Measurements from ENCODE around the gene SMG7. TPM values are rescaled to one million over a fixed set of nuclear protein-coding genes. Genes with fewer than 3 reads are reported as not detected.
A peak's percentile ranks its signal among the peaks of the same experiment; 100 is the strongest.

The SMG7 gene
- total and polyA plus RNA-seq, 5 donors from 2014 or later = 13.6 to 66.1 (median 21.7) TPM

GRCh38 chr1:183470961-183471742 is 1.1 kb upstream of the SMG7 start:
- H3K4me3 ChIP-seq (ENCODE audit: low read depth, low read length) = peak overlapping the region; percentile 96
- H3K27ac Mint-ChIP-seq = peak overlapping the region in 2 of 3 donors; percentile 99 to 100
- no peaks in the 10 kb centered on the region for H3K36me3 ChIP-seq (ENCODE audit: control insufficient read depth, insufficient read depth, low read length)

GRCh38 chr1:183471743-183472487 is 384 bp upstream of the SMG7 start:
- Histone ChIP-seq H3K36me3 (ENCODE audit: control insufficient read depth, insufficient read depth, low read length) (no peaks in the 10 kb centered on the region), H3K4me3 (ENCODE audit: low read depth, low read length) (peak overlapping the region; percentile 96), H3K4me1 (ENCODE audit: control insufficient read depth, insufficient read depth, low read length, poor library complexity, severe bottlenecking) (peaks cover 53% of the 10 kb centered on the region), H3K9me3 (ENCODE audit: control insufficient read depth in 2 of 2, low read length in 2 of 2) (no peaks in the 10 kb centered on the region), H3K27ac (ENCODE audit: insufficient read depth, low read length, poor library complexity, severe bottlenecking) (peak overlapping the region; percentile 97), H3K27me3 (ENCODE audit: control insufficient read depth, insufficient read depth, low read length) (no peaks in the 10 kb centered on the region)
- H3K4me3 Mint-ChIP-seq = peak overlapping the region; percentile 96 to 100 (median 99)
- DNase-seq (peak; percentile 96 to 97 (median 97)), ATAC-seq (ENCODE audit: low read depth in 2 of 2) (peak; percentile 68 to 69)
- no peaks in the 10 kb centered on the region for H3K36me3 Mint-ChIP-seq
- H3K9me3 Mint-ChIP-seq = peaks cover 0 to 2% (median 0%) of the 10 kb centered on the region in 7 donors
- peaks cover 7 to 29% (median 14%) of the 10 kb centered on the region in 4 donors for H3K4me1 Mint-ChIP-seq
- peaks cover 12% of the 10 kb centered on the region for H3K27me3 Mint-ChIP-seq
- H3K27ac Mint-ChIP-seq = peak overlapping the region in 2 of 3 donors; percentile 99 to 100

More at GRCh38 chr1:183470961-183471742, 1.1 kb upstream of the SMG7 start:
- peaks cover 47% of the 10 kb centered on the region for H3K4me1 ChIP-seq (ENCODE audit: control insufficient read depth, insufficient read depth, low read length, poor library complexity, severe bottlenecking)
- H3K9me3 Mint-ChIP-seq = peaks cover 0 to 2% (median 0%) of the 10 kb centered on the region in 7 donors
- H3K36me3 Mint-ChIP-seq = no peaks in the 10 kb centered on the region
- H3K9me3 ChIP-seq (ENCODE audit: control insufficient read depth in 2 of 2, low read length in 2 of 2) = no peaks in the 10 kb centered on the region
- DNase-seq (peak; percentile 58 to 79 (median 62)), ATAC-seq (ENCODE audit: low read depth in 2 of 2) (peak; percentile 6 to 7)
- peaks cover 7 to 29% (median 14%) of the 10 kb centered on the region in 4 donors for H3K4me1 Mint-ChIP-seq
- peak overlapping the region; percentile 96 to 100 (median 99) for H3K4me3 Mint-ChIP-seq
- H3K27me3 ChIP-seq (ENCODE audit: control insufficient read depth, insufficient read depth, low read length) = no peaks in the 10 kb centered on the region
- H3K27ac ChIP-seq (ENCODE audit: insufficient read depth, low read length, poor library complexity, severe bottlenecking) = peak overlapping the region; percentile 97
- peaks cover 12% of the 10 kb centered on the region for H3K27me3 Mint-ChIP-seq

- H3K36me3 ChIP-seq (ENCODE audit: control insufficient read depth, insufficient read depth, low read length) = no peaks in the 10 kb centered on the region
- H3K9me3 ChIP-seq (ENCODE audit: control insufficient read depth in 2 of 2, low read length in 2 of 2) = no peaks in the 10 kb centered on the region
- peak overlapping the region; percentile 97 for H3K27ac ChIP-seq (ENCODE audit: insufficient read depth, low read length, poor library complexity, severe bottlenecking)
- Mint-ChIP-seq H3K4me3 (peak overlapping the region; percentile 96 to 100 (median 99)), H3K4me1 (peaks cover 11 to 34% (median 19%) of the 10 kb centered on the region in 4 donors), H3K27ac (peak overlapping the region in 2 of 3 donors; percentile 99 to 100), H3K36me3 (no peaks in the 10 kb centered on the region), H3K9me3 (peaks cover 0 to 2% (median 0%) of the 10 kb centered on the region in 7 donors), H3K27me3 (peaks cover 8% of the 10 kb centered on the region)
- H3K4me3 ChIP-seq (ENCODE audit: low read depth, low read length) = peak overlapping the region; percentile 90
- H3K4me1 ChIP-seq (ENCODE audit: control insufficient read depth, insufficient read depth, low read length, poor library complexity, severe bottlenecking) = peaks cover 63% of the 10 kb centered on the region
- DNase-seq = no peak
- H3K27me3 ChIP-seq (ENCODE audit: control insufficient read depth, insufficient read depth, low read length) = no peaks in the 10 kb centered on the region
- ATAC-seq (ENCODE audit: low read depth in 2 of 2) = no peak
Observed at GRCh38 chr1:183473217-183473536, 878 bp downstream of the SMG7 start.

- DNase-seq (peak in 1 of 3 donors; percentile 39), ATAC-seq (ENCODE audit: low read depth in 2 of 2) (no peak)
- Histone ChIP-seq H3K27ac (ENCODE audit: insufficient read depth, low read length, poor library complexity, severe bottlenecking) (no peak overlapping the region), H3K36me3 (ENCODE audit: control insufficient read depth, insufficient read depth, low read length) (no peaks in the 10 kb centered on the region), H3K4me3 (ENCODE audit: low read depth, low read length) (peak overlapping the region; percentile 6), H3K4me1 (ENCODE audit: control insufficient read depth, insufficient read depth, low read length, poor library complexity, severe bottlenecking) (peaks cover 84% of the 10 kb centered on the region), H3K27me3 (ENCODE audit: control insufficient read depth, insufficient read depth, low read length) (no peaks in the 10 kb centered on the region), H3K9me3 (ENCODE audit: control insufficient read depth in 2 of 2, low read length in 2 of 2) (no peaks in the 10 kb centered on the region)
- peaks cover 35 to 58% (median 46%) of the 10 kb centered on the region in 4 donors for H3K4me1 Mint-ChIP-seq
- peaks cover 8% of the 10 kb centered on the region for H3K27me3 Mint-ChIP-seq
- no peak overlapping the region for H3K27ac Mint-ChIP-seq
- H3K9me3 Mint-ChIP-seq = peaks cover 0 to 2% (median 0%) of the 10 kb centered on the region in 7 donors
- H3K4me3 Mint-ChIP-seq = no peak overlapping the region
- H3K36me3 Mint-ChIP-seq = no peaks in the 10 kb centered on the region
Observed at GRCh38 chr1:183476081-183476480, 3.8 kb downstream of the SMG7 start.

GRCh38 chr1:183477986-183478781 is 5.9 kb downstream of the SMG7 start:
- Histone ChIP-seq H3K4me3 (ENCODE audit: low read depth, low read length) (peak overlapping the region; percentile 71), H3K4me1 (ENCODE audit: control insufficient read depth, insufficient read depth, low read length, poor library complexity, severe bottlenecking) (peaks cover 90% of the 10 kb centered on the region), H3K36me3 (ENCODE audit: control insufficient read depth, insufficient read depth, low read length) (peaks cover 1% of the 10 kb centered on the region), H3K9me3 (ENCODE audit: control insufficient read depth in 2 of 2, low read length in 2 of 2) (no peaks in the 10 kb centered on the region), H3K27me3 (ENCODE audit: control insufficient read depth, insufficient read depth, low read length) (no peaks in the 10 kb centered on the region), H3K27ac (ENCODE audit: insufficient read depth, low read length, poor library complexity, severe bottlenecking) (peak overlapping the region; percentile 64)
- Mint-ChIP-seq H3K27me3 (no peaks in the 10 kb centered on the region), H3K27ac (peak overlapping the region; percentile 6 to 35 (median 20)), H3K36me3 (no peaks in the 10 kb centered on the region), H3K9me3 (no peaks in the 10 kb centered on the region), H3K4me1 (peaks cover 51 to 66% (median 60%) of the 10 kb centered on the region in 4 donors), H3K4me3 (peak overlapping the region; percentile 45 to 75 (median 69))
- DNase-seq (peak in 2 of 3 donors; percentile 11 to 68), ATAC-seq (ENCODE audit: low read depth in 2 of 2) (peak; percentile 50 to 55)

GRCh38 chr1:183480971-183481441 is 8.7 kb downstream of the SMG7 start:
- H3K4me1 ChIP-seq (ENCODE audit: control insufficient read depth, insufficient read depth, low read length, poor library complexity, severe bottlenecking) = peaks cover 64% of the 10 kb centered on the region
- H3K36me3 ChIP-seq (ENCODE audit: control insufficient read depth, insufficient read depth, low read length) = peaks cover 1% of the 10 kb centered on the region
- Mint-ChIP-seq H3K4me1 (peaks cover 55 to 82% (median 67%) of the 10 kb centered on the region in 4 donors), H3K36me3 (no peaks in the 10 kb centered on the region), H3K27ac (peak overlapping the region; percentile 4 to 54 (median 27)), H3K4me3 (peak overlapping the region in 3 of 4 donors; percentile 7 to 57 (median 45)), H3K9me3 (no peaks in the 10 kb centered on the region), H3K27me3 (no peaks in the 10 kb centered on the region)
- peak overlapping the region; percentile 41 for H3K4me3 ChIP-seq (ENCODE audit: low read depth, low read length)
- H3K27me3 ChIP-seq (ENCODE audit: control insufficient read depth, insufficient read depth, low read length) = no peaks in the 10 kb centered on the region
- no peaks in the 10 kb centered on the region for H3K9me3 ChIP-seq (ENCODE audit: control insufficient read depth in 2 of 2, low read length in 2 of 2)
- H3K27ac ChIP-seq (ENCODE audit: insufficient read depth, low read length, poor library complexity, severe bottlenecking) = no peak overlapping the region
- ATAC-seq (ENCODE audit: low read depth in 2 of 2) (peak; percentile 28), DNase-seq (peak in 1 of 3 donors; percentile 19)

- no peak for ATAC-seq (ENCODE audit: low read depth in 2 of 2)
- H3K4me1 ChIP-seq (ENCODE audit: control insufficient read depth, insufficient read depth, low read length, poor library complexity, severe bottlenecking) = peaks cover 50% of the 10 kb centered on the region
- H3K4me3 Mint-ChIP-seq = no peak overlapping the region
- H3K4me1 Mint-ChIP-seq = peaks cover 66 to 92% (median 79%) of the 10 kb centered on the region in 4 donors
- H3K4me3 ChIP-seq (ENCODE audit: low read depth, low read length) = no peak overlapping the region
- no peak for DNase-seq
- peaks cover 1% of the 10 kb centered on the region for H3K36me3 ChIP-seq (ENCODE audit: control insufficient read depth, insufficient read depth, low read length)
- no peak overlapping the region for H3K27ac Mint-ChIP-seq
- H3K9me3 Mint-ChIP-seq = no peaks in the 10 kb centered on the region
- no peak overlapping the region for H3K27ac ChIP-seq (ENCODE audit: insufficient read depth, low read length, poor library complexity, severe bottlenecking)
- H3K36me3 Mint-ChIP-seq = no peaks in the 10 kb centered on the region
- no peaks in the 10 kb centered on the region for H3K27me3 ChIP-seq (ENCODE audit: control insufficient read depth, insufficient read depth, low read length)
- H3K9me3 ChIP-seq (ENCODE audit: control insufficient read depth in 2 of 2, low read length in 2 of 2) = no peaks in the 10 kb centered on the region
- no peaks in the 10 kb centered on the region for H3K27me3 Mint-ChIP-seq
Observed at GRCh38 chr1:183483224-183483623, 10.9 kb downstream of the SMG7 start.

Measured in CD4-positive, CD25-positive, alpha-beta regulatory T cell (primary cell).